Adrenal gland (tissue), 5 donors: ENCODE data around the gene IMPDH1.

Source experiments
- CTCF ChIP-seq, 6 experiments: fragments of 450-650 bp in 4 of 6; fragments of 200-600 bp in 2 of 6; sonication (generic) in 1 of 6; IDR thresholded peaks; 1 replicate in 5 of 6; 2 replicates in 1 of 6; pipeline versions ENCODE4 v1.5.1 to v1.8.0; 2016 to 2021; ENCODE audit warnings: antibody characterized with exemption in 6 of 6, mild to moderate bottlenecking in 2 of 6, moderate library complexity in 1 of 6
- POLR2A ChIP-seq, 2 donors: fragments of 450-650 bp; IDR thresholded peaks; one replicate each; pipeline ENCODE4 v1.6.1; 2017; ENCODE audit warnings: antibody characterized with exemption in 2 of 2, mild to moderate bottlenecking in 2 of 2, moderate library complexity in 1 of 2
- donor health status: DM: no; HTN: no; CAD: no.

GRCh38 chr7:128443831-128444600, 34.2 kb upstream of the IMPDH1 start:
- no peak for TF ChIP-seq CTCF (IDR thresholded peaks at IDR 0.05)
- TF ChIP-seq POLR2A (IDR thresholded peaks at IDR 0.05): no peak
